Activated CD4-positive, alpha-beta T cell treated with anti-CD3 and anti-CD28 coated beads, Interleukin-2, amount 50 U/mL, for 1 hour (primary cell): ENCODE results near the gene NOM1.

ENCODE experiments used
- DNase-seq: peaks from one replicate; pipeline ENCODE4 v3.0.0-alpha.2; 2020

The NOM1 gene

GRCh38 chr7:156984174-156984891, 34.8 kb downstream of the NOM1 start:
- DNase-seq, result no peak

GRCh38 chr7:156985101-156985992, 35.8 kb downstream of the NOM1 start:
- no peak for DNase-seq

- DNase-seq, result no peak
These were observed 36.9 kb downstream of the NOM1 start for GRCh38 chr7:156986378-156986777.

GRCh38 chr7:156988343-156989185, 39.1 kb downstream of the NOM1 start:
- no peak for DNase-seq

- DNase-seq, result no peak
These were observed 40.4 kb downstream of the NOM1 start for GRCh38 chr7:156989766-156990535.

GRCh38 chr7:156993021-156993924, 43.8 kb downstream of the NOM1 start:
- no peak for DNase-seq

- DNase-seq, result no peak
These were observed 44.4 kb downstream of the NOM1 start for GRCh38 chr7:156993925-156994235.

- DNase-seq, result no peak
These were observed 44.9 kb downstream of the NOM1 start for GRCh38 chr7:156994417-156994816.

- no peak for DNase-seq
These were observed 49.8 kb downstream of the NOM1 start for GRCh38 chr7:156998988-156999957.

- no peak for DNase-seq
These were observed 50.6 kb downstream of the NOM1 start for GRCh38 chr7:156999958-157000726.

- no peak for DNase-seq
These were observed 51.5 kb downstream of the NOM1 start for GRCh38 chr7:157000741-157001653.

- no peak for DNase-seq
These were observed 52.7 kb downstream of the NOM1 start for GRCh38 chr7:157001920-157002818.

- no peak for DNase-seq
These were observed 53.4 kb downstream of the NOM1 start for GRCh38 chr7:157002819-157003421.

GRCh38 chr7:157003445-157003755, 53.9 kb downstream of the NOM1 start:
- DNase-seq, result no peak

GRCh38 chr7:157003756-157004520, 54.4 kb downstream of the NOM1 start:
- DNase-seq, result no peak
